Mesenchymal stem cell (in vitro differentiated cells and primary cell): ENCODE data around the gene LENG9.

Source experiments
- DNase-seq: peaks from one replicate; pipeline ENCODE4 v3.0.0-alpha.2; 2013
- H2AFZ ChIP-seq: one replicate; pipeline ENCODE4 v1.6.1; 2013; ENCODE audit warnings: low read depth, mild to moderate bottlenecking, control low read depth, inconsistent platforms, low read length, moderate library complexity
- H2AK5ac ChIP-seq: 2 replicates; pipeline ENCODE4 v1.6.1; 2013; ENCODE audit warnings: low read length, moderate library complexity, mild to moderate bottlenecking, inconsistent platforms; ENCODE audit not compliant: severe bottlenecking
- H2BK120ac ChIP-seq: one replicate; pipeline ENCODE4 v1.6.1; 2013; ENCODE audit warnings: low read depth, mild to moderate bottlenecking, inconsistent platforms, low read length, moderate library complexity
- H2BK12ac ChIP-seq, 2 experiments: one replicate each; pipeline ENCODE4 v1.6.1; 2013; ENCODE audit warnings: inconsistent platforms in 2 of 2, low read length in 2 of 2, mild to moderate bottlenecking in 2 of 2, moderate library complexity in 2 of 2, control low read depth in 1 of 2
- H2BK15ac ChIP-seq: one replicate; pipeline ENCODE4 v1.6.1; 2013; ENCODE audit warnings: mild to moderate bottlenecking, low read depth, inconsistent platforms; ENCODE audit not compliant: poor library complexity, severe bottlenecking
- H2BK5ac ChIP-seq: 2 replicates; pipeline ENCODE4 v1.6.1; 2013; ENCODE audit warnings: low read depth, mild to moderate bottlenecking, low read length, control low read depth, inconsistent platforms; ENCODE audit not compliant: poor library complexity, severe bottlenecking
- H3K14ac ChIP-seq, 2 experiments: one replicate each; pipeline ENCODE4 v1.6.1; 2013; ENCODE audit warnings: inconsistent platforms in 2 of 2, low read length in 2 of 2, control low read depth in 1 of 2, mild to moderate bottlenecking in 1 of 2, moderate library complexity in 1 of 2
- H3K18ac ChIP-seq, 2 experiments: one replicate each; pipeline ENCODE4 v1.6.1; 2013; ENCODE audit warnings: inconsistent platforms in 2 of 2, low read length in 2 of 2, control low read depth in 1 of 2, low read depth in 1 of 2, mild to moderate bottlenecking in 1 of 2
- H3K23ac ChIP-seq, 2 experiments: one replicate each; pipeline ENCODE4 v1.6.1; 2013; ENCODE audit warnings: inconsistent platforms in 2 of 2, low read length in 2 of 2, mild to moderate bottlenecking in 2 of 2, moderate library complexity in 2 of 2, control low read depth in 1 of 2
- H3K27ac ChIP-seq: 2 replicates; pipeline ENCODE4 v1.5.1; 2013; ENCODE audit warnings: mild to moderate bottlenecking, moderate library complexity, low read length, control low read depth, inconsistent platforms; ENCODE audit not compliant: poor library complexity, severe bottlenecking
- H3K27me3 ChIP-seq, 2 experiments: 2 replicates each; pipeline versions ENCODE4 v1.6.1 to v1.7.0; 2013; ENCODE audit warnings: low read length in 2 of 2, mild to moderate bottlenecking in 2 of 2, moderate library complexity in 2 of 2, control low read depth in 1 of 2, inconsistent platforms in 1 of 2; ENCODE audit not compliant: control insufficient read depth in 1 of 2, insufficient read depth in 1 of 2
- H3K36me3 ChIP-seq, 2 experiments: 2 replicates each; pipeline versions ENCODE4 v1.6.1 to v1.7.0; 2013; ENCODE audit warnings: low read length in 2 of 2, control low read depth in 1 of 2, inconsistent platforms in 1 of 2, low read depth in 1 of 2, mild to moderate bottlenecking in 1 of 2; ENCODE audit not compliant: insufficient read depth in 2 of 2, control insufficient read depth in 1 of 2
- H3K4ac ChIP-seq, 2 experiments: one replicate each; pipeline ENCODE4 v1.6.1; 2013; ENCODE audit warnings: inconsistent platforms in 2 of 2, low read length in 2 of 2, mild to moderate bottlenecking in 2 of 2, moderate library complexity in 2 of 2, control low read depth in 1 of 2, low read depth in 1 of 2
- H3K4me1 ChIP-seq: 2 replicates; pipeline ENCODE4 v1.6.1; 2013; ENCODE audit warnings: low read depth, low read length, control low read depth; ENCODE audit not compliant: control insufficient read depth, insufficient read depth
- H3K4me2 ChIP-seq: 2 replicates; pipeline ENCODE4 v1.6.1; 2013; ENCODE audit warnings: low read length, mild to moderate bottlenecking, inconsistent platforms; ENCODE audit not compliant: poor library complexity, severe bottlenecking
- H3K4me3 ChIP-seq, 2 experiments: 2 replicates each; pipeline versions ENCODE4 v1.5.1 to v1.7.0; 2013; ENCODE audit warnings: low read length in 2 of 2, mild to moderate bottlenecking in 2 of 2, control low read depth in 1 of 2, low read depth in 1 of 2; ENCODE audit not compliant: insufficient read depth in 1 of 2
- H3K79me1 ChIP-seq: replicated peaks from 2 replicates; pipeline ENCODE4 v1.6.1; 2013; ENCODE audit warnings: mild to moderate bottlenecking, control low read depth, low read length, inconsistent platforms; ENCODE audit not compliant: poor library complexity, severe bottlenecking
- H3K9ac ChIP-seq: 2 replicates; pipeline ENCODE4 v1.7.0; 2013; ENCODE audit warnings: mild to moderate bottlenecking, low read length, moderate library complexity
- H3K9me3 ChIP-seq: 2 replicates; pipeline ENCODE4 v1.7.0; 2013; ENCODE audit warnings: mild to moderate bottlenecking, low read length; ENCODE audit not compliant: control insufficient read depth
- H4K8ac ChIP-seq: one replicate; pipeline ENCODE4 v1.6.1; 2013; ENCODE audit warnings: inconsistent platforms, mild to moderate bottlenecking, low read length, moderate library complexity
- H4K91ac ChIP-seq: one replicate; pipeline ENCODE4 v1.6.1; 2013; ENCODE audit warnings: mild to moderate bottlenecking, low read length, inconsistent platforms
- WGBS: methylation state at CpG from one replicate; pipeline ENCODE4 v1.1.7; 2013; ENCODE audit warnings: mixed read lengths; 5-methylcytosine and 5-hydroxymethylcytosine counted together

LENG9 gene

GRCh38 chr19:54456423-54457373 is 6.9 kb downstream of the LENG9 start:
- Histone ChIP-seq H4K8ac (no peak overlapping the region), H3K79me1 (peaks cover 37% of the 10 kb centered on the region), H3K9me3 (no peaks in the 10 kb centered on the region), H2AFZ (no peak overlapping the region), H3K4me3 (no peak overlapping the region), H2BK12ac (no peak overlapping the region), H3K27ac (no peak overlapping the region), H3K4me1 (peaks cover 33% of the 10 kb centered on the region), H3K18ac (no peak overlapping the region), H3K27me3 (no peaks in the 10 kb centered on the region), H4K91ac (no peak overlapping the region), H3K4ac (no peak overlapping the region), H2BK5ac (no peak overlapping the region), H2AK5ac (no peak overlapping the region), H3K4me2 (no peak overlapping the region), H2BK15ac (no peak overlapping the region), H3K9ac (no peak overlapping the region), H3K14ac (no peak overlapping the region), H3K23ac (no peak overlapping the region), H2BK120ac (no peak overlapping the region), H3K36me3 (peaks cover 96 to 98% of the 10 kb centered on the region in 2 experiments)
- DNase-seq, result no peak
- 97% methylated on average over 51 of the region's 51 CpGs for WGBS

DNA sequence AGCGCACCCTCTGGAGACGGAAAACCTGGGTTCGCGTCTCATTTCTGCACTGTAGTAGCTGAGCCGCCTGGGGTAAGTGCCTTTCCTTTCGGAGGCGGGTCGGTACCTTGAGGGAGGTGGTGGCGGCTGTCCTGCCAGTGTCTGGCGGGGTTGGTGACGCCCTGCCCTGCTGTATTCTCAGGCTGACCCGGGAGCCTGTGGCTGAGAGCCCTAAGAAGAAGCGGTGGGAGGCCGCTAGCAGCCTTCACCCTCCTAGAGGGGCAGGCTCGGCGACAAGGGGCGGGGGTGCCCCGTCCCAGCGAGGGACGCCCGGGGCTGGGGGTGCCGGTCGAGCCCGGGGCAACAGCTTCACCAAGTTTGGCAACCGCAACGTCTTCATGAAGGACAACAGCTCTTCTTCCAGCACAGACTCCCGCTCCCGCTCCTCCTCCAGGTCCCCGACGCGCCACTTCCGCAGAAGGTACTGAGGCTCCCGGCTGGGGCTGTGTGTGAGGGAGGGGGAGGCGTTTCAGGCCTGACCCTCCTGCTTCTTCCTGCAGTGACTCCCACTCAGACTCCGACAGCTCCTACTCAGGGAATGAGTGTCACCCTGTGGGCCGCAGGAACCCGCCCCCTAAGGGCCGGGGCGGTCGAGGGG is 7.7 kb downstream of the LENG9 start:
- H2AK5ac ChIP-seq, result no peak overlapping the region
- H3K27me3 ChIP-seq, result no peaks in the 10 kb centered on the region
- H3K23ac ChIP-seq, result no peak overlapping the region
- WGBS, result 95% methylated on average over 22 of the region's 40 CpGs
- no peak overlapping the region for H4K8ac ChIP-seq
- H3K4me1 ChIP-seq, result peaks cover 34% of the 10 kb centered on the region
- H2BK12ac ChIP-seq, result no peak overlapping the region
- H4K91ac ChIP-seq, result no peak overlapping the region
- no peak overlapping the region for H2BK15ac ChIP-seq
- no peak overlapping the region for H3K9ac ChIP-seq
- peaks cover 94 to 97% of the 10 kb centered on the region in 2 experiments for H3K36me3 ChIP-seq
- H3K4ac ChIP-seq, result no peak overlapping the region
- no peak for DNase-seq
- no peak overlapping the region for H2BK120ac ChIP-seq
- H3K4me2 ChIP-seq, result no peak overlapping the region
- H2BK5ac ChIP-seq, result no peak overlapping the region
- no peak overlapping the region for H2AFZ ChIP-seq
- H3K79me1 ChIP-seq, result peaks cover 37% of the 10 kb centered on the region
- H3K9me3 ChIP-seq, result no peaks in the 10 kb centered on the region
- no peak overlapping the region for H3K14ac ChIP-seq
- H3K27ac ChIP-seq, result no peak overlapping the region
- no peak overlapping the region for H3K4me3 ChIP-seq
- H3K18ac ChIP-seq, result no peak overlapping the region

DNA sequence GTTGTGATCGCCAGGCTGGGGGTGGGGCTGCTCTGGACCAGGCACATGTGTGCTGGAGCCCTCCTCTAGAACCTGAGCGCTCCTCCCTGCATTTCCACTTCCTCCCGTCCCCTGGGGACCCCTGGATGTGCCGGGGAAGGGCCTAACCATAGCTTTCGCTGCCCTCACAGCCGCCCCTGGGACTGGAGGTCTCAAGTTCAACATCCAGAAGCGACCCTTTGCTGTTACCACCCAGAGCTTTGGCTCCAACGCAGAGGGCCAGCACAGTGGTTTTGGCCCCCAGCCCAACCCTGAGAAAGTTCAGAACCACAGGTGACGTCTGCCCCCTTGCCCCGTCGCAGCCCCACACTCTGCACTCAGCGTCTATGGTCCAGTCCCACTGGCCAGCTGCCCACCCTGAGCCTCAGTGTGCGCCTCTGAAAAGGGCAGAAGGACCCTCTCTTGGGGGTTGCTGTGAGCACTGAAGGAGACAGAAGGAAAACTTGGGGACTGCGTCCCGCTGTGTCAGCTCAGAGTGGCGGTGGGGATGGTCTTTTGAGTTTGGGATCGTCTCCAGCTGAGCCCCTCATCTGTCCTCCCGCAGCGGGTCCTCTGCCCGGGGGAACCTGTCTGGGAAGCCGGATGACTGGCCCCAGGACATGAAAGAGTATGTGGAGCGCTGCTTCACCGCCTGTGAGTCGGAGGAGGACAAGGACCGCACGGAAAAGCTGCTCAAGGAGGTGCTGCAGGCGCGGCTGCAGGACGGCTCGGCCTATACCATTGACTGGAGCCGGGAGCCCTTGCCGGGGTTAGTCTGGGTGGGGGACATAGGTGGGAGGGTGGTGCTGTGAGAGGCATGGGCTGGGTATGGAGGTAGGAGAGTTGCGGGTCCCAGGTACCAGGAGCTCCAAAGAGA is 8.6 kb downstream of the LENG9 start:
- no peak overlapping the region for H2BK120ac ChIP-seq
- H3K4ac ChIP-seq, result no peak overlapping the region
- H2AFZ ChIP-seq, result no peak overlapping the region
- 95% methylated on average over 33 of the region's 33 CpGs for WGBS
- no peaks in the 10 kb centered on the region for H3K27me3 ChIP-seq
- no peak overlapping the region for H3K14ac ChIP-seq
- H2BK15ac ChIP-seq, result no peak overlapping the region
- no peak overlapping the region for H3K27ac ChIP-seq
- no peak overlapping the region for H2AK5ac ChIP-seq
- peaks cover 36% of the 10 kb centered on the region for H3K4me1 ChIP-seq
- no peak overlapping the region for H3K4me3 ChIP-seq
- no peak overlapping the region for H3K23ac ChIP-seq
- peaks cover 85 to 92% of the 10 kb centered on the region in 2 experiments for H3K36me3 ChIP-seq
- no peak overlapping the region for H4K91ac ChIP-seq
- H3K4me2 ChIP-seq, result no peak overlapping the region
- H3K18ac ChIP-seq, result no peak overlapping the region
- no peak for DNase-seq
- no peaks in the 10 kb centered on the region for H3K9me3 ChIP-seq
- H2BK12ac ChIP-seq, result no peak overlapping the region
- H3K9ac ChIP-seq, result no peak overlapping the region
- no peak overlapping the region for H2BK5ac ChIP-seq
- no peak overlapping the region for H4K8ac ChIP-seq
- H3K79me1 ChIP-seq, result peaks cover 37% of the 10 kb centered on the region
